ENCODE data around the gene TEF.

Gene TEF

DNA sequence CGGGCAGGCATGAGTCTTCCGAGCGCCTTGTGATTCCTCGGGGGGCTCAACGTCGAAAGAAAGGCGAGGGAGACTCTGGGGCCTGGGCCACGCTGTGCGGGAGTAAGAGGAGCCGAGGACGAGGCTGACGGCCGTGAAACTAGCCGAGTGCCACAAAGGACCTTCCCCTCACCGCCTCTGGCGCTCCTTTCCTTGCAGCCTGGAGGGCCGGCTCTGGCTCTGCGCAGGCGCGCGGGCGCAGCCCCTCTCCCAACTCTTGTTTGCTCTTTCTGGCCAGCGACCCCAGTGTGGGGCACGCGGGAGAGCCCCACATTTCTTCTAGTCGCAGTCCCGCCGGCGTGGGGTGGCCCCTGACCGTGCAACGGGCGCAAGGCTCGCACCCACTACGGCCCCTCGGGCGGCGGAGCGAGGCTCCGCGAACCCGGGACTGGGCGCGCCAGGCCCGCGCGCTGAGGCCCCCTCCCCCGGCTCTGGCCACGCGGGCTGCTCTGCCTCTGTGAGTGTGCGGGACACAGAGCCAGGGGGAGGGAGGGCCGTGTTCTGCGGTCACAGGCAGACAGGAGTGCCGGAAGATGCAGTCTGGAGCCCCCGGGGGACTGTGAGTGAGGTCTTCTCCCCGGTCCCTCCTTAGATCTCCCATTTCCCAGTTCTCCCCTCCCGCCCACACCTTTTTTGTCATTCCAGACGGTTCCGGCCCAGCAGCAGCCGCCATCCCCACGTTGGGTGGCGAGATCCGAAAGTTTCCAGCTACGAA lies 65.9 kb downstream of the TEF start:
- Histone ChIP-seq H3K4me1 (peaks cover 1 to 21% (median 9%) of the 10 kb centered on the region in 4 donors), H3K9me3 (no peaks in the 10 kb centered on the region)
- intact Hi-C loops (cut with DNase I; ENCODE audit: low total_unique reads): loop anchor here (5.0 kb wide), 1 partner anchor 35 kb away; no protein-coding TSS in a partner anchor

DNA sequence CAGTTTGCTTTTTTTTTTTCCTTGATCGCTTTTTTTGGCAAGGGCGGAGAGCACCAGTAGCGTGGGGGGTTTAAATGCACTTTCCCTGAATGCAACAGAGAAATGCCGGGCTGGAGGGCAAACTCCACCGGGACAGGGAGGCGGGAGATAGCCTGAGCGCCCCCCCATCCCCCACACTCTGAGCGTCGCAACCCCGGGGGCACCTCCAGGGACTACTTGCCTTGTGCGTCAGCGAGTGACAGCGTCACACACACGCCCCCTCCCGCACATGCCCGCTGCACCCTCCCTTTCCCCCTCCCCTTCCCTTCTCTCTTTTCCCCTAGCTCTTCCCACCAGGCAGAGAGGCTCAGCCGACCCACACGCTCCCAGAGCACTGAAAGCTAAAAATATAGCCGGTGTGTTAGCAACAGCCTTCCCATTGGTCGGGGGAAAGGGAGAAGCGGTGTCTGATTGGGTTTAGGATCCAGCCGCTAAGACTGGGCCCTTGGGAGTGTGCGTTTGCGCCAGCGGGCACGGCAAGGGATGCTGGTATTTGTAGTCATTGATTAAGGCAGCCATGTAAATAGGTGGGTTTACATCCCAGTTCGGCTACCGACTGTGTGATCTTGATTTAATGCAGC lies 66.6 kb downstream of the TEF start:
- Histone ChIP-seq H3K4me1 (peaks cover 0 to 14% (median 6%) of the 10 kb centered on the region in 4 donors), H3K4me3 (peak overlapping the region; percentile 88 to 95), H3K27ac (peak overlapping the region; percentile 95 to 98), H3K9me3 (no peaks in the 10 kb centered on the region), H3K36me3 (peaks cover 1 to 3% (median 2%) of the 10 kb centered on the region in 3 donors), H3K27me3 (no peaks in the 10 kb centered on the region)
- intact Hi-C loops (cut with DNase I; ENCODE audit: low total_unique reads): loop anchor here (5.0 kb wide), 1 partner anchor 34 kb away; no protein-coding TSS in a partner anchor
- TF ChIP-seq, protein P1, sequence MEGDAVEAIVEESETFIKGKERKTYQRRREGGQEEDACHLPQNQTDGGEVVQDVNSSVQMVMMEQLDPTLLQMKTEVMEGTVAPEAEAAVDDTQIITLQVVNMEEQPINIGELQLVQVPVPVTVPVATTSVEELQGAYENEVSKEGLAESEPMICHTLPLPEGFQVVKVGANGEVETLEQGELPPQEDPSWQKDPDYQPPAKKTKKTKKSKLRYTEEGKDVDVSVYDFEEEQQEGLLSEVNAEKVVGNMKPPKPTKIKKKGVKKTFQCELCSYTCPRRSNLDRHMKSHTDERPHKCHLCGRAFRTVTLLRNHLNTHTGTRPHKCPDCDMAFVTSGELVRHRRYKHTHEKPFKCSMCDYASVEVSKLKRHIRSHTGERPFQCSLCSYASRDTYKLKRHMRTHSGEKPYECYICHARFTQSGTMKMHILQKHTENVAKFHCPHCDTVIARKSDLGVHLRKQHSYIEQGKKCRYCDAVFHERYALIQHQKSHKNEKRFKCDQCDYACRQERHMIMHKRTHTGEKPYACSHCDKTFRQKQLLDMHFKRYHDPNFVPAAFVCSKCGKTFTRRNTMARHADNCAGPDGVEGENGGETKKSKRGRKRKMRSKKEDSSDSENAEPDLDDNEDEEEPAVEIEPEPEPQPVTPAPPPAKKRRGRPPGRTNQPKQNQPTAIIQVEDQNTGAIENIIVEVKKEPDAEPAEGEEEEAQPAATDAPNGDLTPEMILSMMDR (IDR thresholded peaks at IDR 0.05): peak in 1 of 2 experiments; percentile 10
- DNase-seq: peak; percentile 97 to 99

More for the DNA sequence above, 65.9 kb downstream of the TEF start:
- H3K27ac ChIP-seq: peak overlapping the region; percentile 95 to 98
- peaks cover 6 to 9% (median 8%) of the 10 kb centered on the region in 3 donors for H3K36me3 ChIP-seq
- peak; percentile 65 to 83 for DNase-seq
- peak overlapping the region; percentile 88 to 95 for H3K4me3 ChIP-seq
- TF ChIP-seq, protein P1 (IDR thresholded peaks at IDR 0.05): no peak
- H3K27me3 ChIP-seq: no peaks in the 10 kb centered on the region

All from tibial artery (tissue), 4 donors.